HG03108 (cell line): ENCODE data around the gene RASSF1.
"Not testable (repeated sequence)": the region's sequence is repeated elsewhere in the genome, so short reads cannot be mapped to it uniquely, and the experiment has no call there.

Experiments used
- ATAC-seq: cut with Tn5 transposase; IDR thresholded peaks from one replicate; pipeline ENCODE4 v1.9.1; 2021; ENCODE audit warnings: moderate library complexity; ENCODE audit not compliant: unreplicated experiment

Gene RASSF1

DNA sequence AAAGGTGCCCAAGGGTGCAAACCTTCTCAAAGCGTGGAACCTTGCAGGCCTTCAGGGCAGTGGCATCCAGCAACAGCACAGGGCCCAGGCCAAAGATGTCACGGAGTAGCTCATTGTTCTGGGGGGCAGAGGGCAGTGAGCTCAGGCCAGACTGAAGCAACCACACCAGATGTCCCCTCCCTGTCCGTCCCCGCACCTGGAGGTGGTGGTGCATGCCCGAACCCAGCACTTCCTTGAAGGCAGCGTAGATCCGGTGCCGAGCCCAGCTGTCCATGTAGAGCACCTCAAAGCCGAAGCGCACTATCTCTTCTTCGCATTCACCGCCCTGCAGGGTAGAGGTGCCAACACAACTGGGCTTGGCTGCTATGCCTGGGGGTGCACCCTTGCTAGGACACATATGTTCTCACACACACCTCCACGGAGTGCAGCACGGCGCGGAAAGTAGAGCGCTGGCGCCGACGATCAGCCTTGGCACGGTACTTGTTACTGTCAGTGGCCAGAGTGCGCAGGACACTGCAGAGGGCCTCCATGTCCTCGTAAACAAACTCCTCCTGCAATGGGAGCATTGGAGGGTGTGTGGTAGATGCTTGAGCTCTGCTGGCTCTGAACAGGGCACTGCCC is 52.1 kb downstream of the RASSF1 start:
- no peak for ATAC-seq

DNA sequence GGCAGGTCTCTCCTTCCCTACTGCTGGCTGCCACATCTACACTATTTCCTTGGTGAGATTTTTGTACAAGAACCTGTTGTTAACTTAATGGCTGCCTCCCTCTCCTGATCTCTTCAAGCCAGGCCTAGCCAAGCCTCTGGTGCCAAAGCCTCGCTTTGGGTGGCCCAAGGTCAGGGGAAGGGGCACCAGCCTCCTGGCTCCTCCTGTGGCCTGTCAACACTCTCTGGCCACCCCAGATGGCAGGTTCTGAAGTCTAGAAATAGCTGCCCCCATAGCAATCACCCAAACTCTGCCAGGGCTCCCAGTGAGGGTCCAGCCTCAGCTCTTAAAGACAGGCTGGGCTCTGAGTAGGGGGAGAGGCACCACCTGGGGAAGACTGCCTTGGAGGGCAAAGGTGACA is 53.4 kb downstream of the RASSF1 start:
- ATAC-seq: no peak

DNA sequence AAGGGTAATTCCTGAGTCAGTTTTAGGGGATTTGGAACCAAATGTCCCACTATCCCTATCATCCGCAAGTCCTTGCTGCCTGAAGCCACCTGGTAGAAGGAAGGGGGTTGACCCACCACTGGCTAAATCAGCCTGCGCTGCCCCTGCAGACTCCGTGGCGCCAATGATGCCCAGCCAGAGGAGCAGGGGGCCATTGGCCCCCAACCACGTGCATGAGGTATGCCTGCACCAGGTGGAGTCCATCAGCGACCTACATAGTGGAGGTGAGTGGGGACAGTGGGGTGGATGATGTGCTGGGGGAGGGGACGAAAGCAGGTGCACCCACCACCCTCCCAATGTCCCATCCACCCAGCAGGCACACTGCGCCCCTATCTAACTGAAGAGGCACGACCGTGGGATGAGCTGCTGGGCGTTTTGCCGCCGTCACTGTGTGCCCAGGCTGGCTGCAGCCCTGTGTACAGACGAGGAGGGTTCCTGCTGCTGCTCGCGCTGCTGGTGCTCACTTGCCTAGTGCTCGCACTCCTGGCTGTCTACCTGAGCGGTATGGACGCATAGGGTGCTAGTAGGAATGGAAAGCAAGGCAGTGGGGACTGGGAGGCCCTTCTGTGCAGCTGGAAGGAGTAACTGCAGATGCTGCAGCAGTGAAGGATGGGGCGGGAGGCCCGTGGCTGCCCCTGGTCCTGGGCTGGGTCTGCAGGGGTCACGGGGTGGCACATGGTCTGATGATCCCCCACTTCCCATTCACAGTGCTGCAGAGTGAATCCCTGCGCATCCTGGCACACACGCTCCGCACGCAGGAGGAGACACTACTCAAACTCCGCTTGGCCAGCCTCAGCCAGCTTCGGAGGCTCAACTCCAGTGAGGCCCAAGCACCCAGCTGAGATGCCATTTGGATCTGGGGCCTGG is 54.1 kb downstream of the RASSF1 start:
- ATAC-seq: no peak

DNA sequence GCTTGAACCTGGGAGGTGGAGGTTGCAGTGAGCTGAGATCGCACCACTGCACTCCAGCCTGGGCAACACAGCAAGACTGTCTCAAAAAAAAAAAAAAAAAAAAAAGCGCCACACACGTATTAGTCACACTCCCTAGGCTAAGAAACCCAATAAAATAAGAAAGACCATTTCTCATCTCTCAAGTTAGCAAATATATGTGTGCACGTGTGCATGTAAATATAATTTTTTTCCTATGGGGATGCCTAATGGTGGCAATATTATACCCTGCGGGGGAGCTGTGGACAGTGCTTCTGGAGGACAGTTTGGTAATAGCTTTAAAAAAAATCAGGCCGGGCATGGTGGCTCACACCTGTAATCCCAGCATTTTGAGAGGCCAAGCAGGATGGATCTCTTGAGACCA is 56.5 kb downstream of the RASSF1 start:
- ATAC-seq: not testable (repeated sequence)
